HG03520 (cell line): ENCODE results near the gene CASQ1.

Experiments
- ATAC-seq: cut with Tn5 transposase; IDR thresholded peaks from one replicate; pipeline ENCODE4 v1.9.1; 2021; ENCODE audit warnings: mild to moderate bottlenecking, moderate library complexity; ENCODE audit not compliant: unreplicated experiment

CASQ1 gene

GRCh38 chr1:160189649-160190625 lies at the start of gene CASQ1:
CASQ1 (plus strand) TSS chr1:160190575; CDS start chr1:160190752, 177 bp downstream.
- ATAC-seq: no peak

- no peak for ATAC-seq
Measured at GRCh38 chr1:160143695-160144094, 46.7 kb upstream of the CASQ1 start.

GRCh38 chr1:160144921-160145320 lies 45.5 kb upstream of the CASQ1 start:
- ATAC-seq: no peak

GRCh38 chr1:160146107-160146506 lies 44.3 kb upstream of the CASQ1 start:
- no peak for ATAC-seq

- no peak for ATAC-seq
Measured at GRCh38 chr1:160148121-160148520, 42.3 kb upstream of the CASQ1 start.

- ATAC-seq: no peak
Measured at GRCh38 chr1:160149233-160149632, 41.1 kb upstream of the CASQ1 start.

- ATAC-seq: no peak
Measured at GRCh38 chr1:160149716-160150115, 40.7 kb upstream of the CASQ1 start.

GRCh38 chr1:160151303-160151702 lies 39.1 kb upstream of the CASQ1 start, which contains the start of gene ATP1A4:
ATP1A4 (plus strand) TSS chr1:160151603; CDS start chr1:160152041, 438 bp downstream.
- ATAC-seq: no peak

GRCh38 chr1:160154790-160155189 lies 35.6 kb upstream of the CASQ1 start:
- ATAC-seq: no peak

- no peak for ATAC-seq
Measured at GRCh38 chr1:160156361-160156760, 34.0 kb upstream of the CASQ1 start.

- no peak for ATAC-seq
Measured at GRCh38 chr1:160157174-160157573, 33.2 kb upstream of the CASQ1 start.

GRCh38 chr1:160158031-160158430 lies 32.3 kb upstream of the CASQ1 start:
- no peak for ATAC-seq

- no peak for ATAC-seq
Measured at GRCh38 chr1:160158534-160158933, 31.8 kb upstream of the CASQ1 start.

- ATAC-seq: no peak
Measured at GRCh38 chr1:160159846-160160245, 30.5 kb upstream of the CASQ1 start.

GRCh38 chr1:160161965-160162705 lies 28.2 kb upstream of the CASQ1 start:
- no peak for ATAC-seq

- ATAC-seq: no peak
Measured at GRCh38 chr1:160162931-160163330, 27.4 kb upstream of the CASQ1 start.

- ATAC-seq: no peak
Measured at GRCh38 chr1:160163615-160164014, 26.8 kb upstream of the CASQ1 start.

- no peak for ATAC-seq
Measured at GRCh38 chr1:160164121-160164520, 26.3 kb upstream of the CASQ1 start.

- ATAC-seq: no peak
Measured at GRCh38 chr1:160166166-160166868, 24.1 kb upstream of the CASQ1 start.

- ATAC-seq: no peak
Measured at GRCh38 chr1:160167056-160167455, 23.3 kb upstream of the CASQ1 start.

GRCh38 chr1:160167580-160167979 lies 22.8 kb upstream of the CASQ1 start:
- no peak for ATAC-seq
